KG1 (cell line): ENCODE data around the gene WNT5B.
"Not testable (repeated sequence)": the region's sequence is repeated elsewhere in the genome, so short reads cannot be mapped to it uniquely, and the experiment has no call there.

Experiments
- DNase-seq: peaks from one replicate; lab custom pipeline; 2025; lab: John Stamatoyannopoulos, UW

The WNT5B gene

GRCh38 chr12:1598757-1599156, 30.3 kb upstream of the WNT5B start:
- DNase-seq: no peak

GRCh38 chr12:1602706-1603105, 26.3 kb upstream of the WNT5B start:
- not testable (repeated sequence) for DNase-seq

GRCh38 chr12:1603269-1603993, 25.6 kb upstream of the WNT5B start:
- DNase-seq: no peak

GRCh38 chr12:1604464-1604863, 24.6 kb upstream of the WNT5B start:
- no peak for DNase-seq

GRCh38 chr12:1605129-1606020, 23.7 kb upstream of the WNT5B start:
- DNase-seq: peak; percentile 50

GRCh38 chr12:1606021-1606622, 22.9 kb upstream of the WNT5B start:
- DNase-seq: no peak

- no peak for DNase-seq
Observed at GRCh38 chr12:1607940-1608712, 20.9 kb upstream of the WNT5B start.

GRCh38 chr12:1608713-1609119, 20.3 kb upstream of the WNT5B start:
- DNase-seq: no peak

- DNase-seq: no peak
Observed at GRCh38 chr12:1610072-1610643, 18.9 kb upstream of the WNT5B start.

- no peak for DNase-seq
Observed at GRCh38 chr12:1611803-1612572, 17.0 kb upstream of the WNT5B start.

GRCh38 chr12:1613860-1614259, 15.2 kb upstream of the WNT5B start:
- no peak for DNase-seq

- DNase-seq: no peak
Observed at GRCh38 chr12:1614360-1614759, 14.7 kb upstream of the WNT5B start.

- DNase-seq: no peak
Observed at GRCh38 chr12:1616233-1617066, 12.6 kb upstream of the WNT5B start.

- no peak for DNase-seq
Observed at GRCh38 chr12:1618489-1618888, 10.5 kb upstream of the WNT5B start.

GRCh38 chr12:1619159-1619558, 9.9 kb upstream of the WNT5B start:
- DNase-seq: no peak

GRCh38 chr12:1619587-1619986, 9.4 kb upstream of the WNT5B start:
- no peak for DNase-seq

GRCh38 chr12:1620092-1620491, 8.9 kb upstream of the WNT5B start:
- no peak for DNase-seq

GRCh38 chr12:1622406-1622805, 6.6 kb upstream of the WNT5B start:
- no peak for DNase-seq

- DNase-seq: no peak
Observed at GRCh38 chr12:1629338-1630132, 504 bp downstream of the WNT5B start.
